Brain microvascular endothelial cell (primary cell): ENCODE results near the gene PSENEN.
A peak's percentile ranks its signal among the peaks of the same experiment; 100 is the strongest.

Experiments
- DNase-seq: peaks from one replicate; pipeline ENCODE4 v3.0.0-alpha.2; 2020
- H3K27ac ChIP-seq: fragments of 250-450 bp; sonication (Bioruptor Pico); 2 replicates; pipeline ENCODE4 v1.5.1; 2020; ENCODE audit warnings: mild to moderate bottlenecking, moderate library complexity
- H3K27me3 ChIP-seq: fragments of 250-450 bp; sonication (Bioruptor Pico); replicated peaks from 2 replicates; pipeline ENCODE4 v1.5.1; 2020; ENCODE audit warnings: mild to moderate bottlenecking
- H3K36me3 ChIP-seq: fragments of 250-450 bp; sonication (Bioruptor Pico); replicated peaks from 2 replicates; pipeline ENCODE4 v1.5.1; 2020; ENCODE audit warnings: mild to moderate bottlenecking
- H3K4me3 ChIP-seq: 2 replicates; pipeline ENCODE4 v1.5.1; 2011; ENCODE audit warnings: low read depth, mild to moderate bottlenecking, control low read depth, low read length, moderate library complexity
- CTCF ChIP-seq: IDR thresholded peaks from 2 replicates; pipeline ENCODE4 v1.5.1; 2011; ENCODE audit warnings: low read depth, mild to moderate bottlenecking, moderate library complexity, low read length, control low read depth, inconsistent platforms; ENCODE audit errors: missing control alignments
- in situ Hi-C: cut with HindIII; loops from 2 replicates; pipeline ENCODE4 v1.10.0; 2017; ENCODE audit warnings: low sequenced_read_pairs, low pct_ligation_motif_present

Gene PSENEN

GRCh38 chr19:35743640-35744429 is 1.6 kb upstream of the PSENEN start:
- no peak for DNase-seq
- in situ Hi-C loops: no loop called here
- no peak for TF ChIP-seq CTCF
- no peak overlapping the region for H3K4me3 ChIP-seq
- no peaks in the 10 kb centered on the region for H3K36me3 ChIP-seq
- H3K27ac ChIP-seq: no peak overlapping the region
- no peaks in the 10 kb centered on the region for H3K27me3 ChIP-seq

- in situ Hi-C loops: no loop called here
- H3K4me3 ChIP-seq: peak overlapping the region; percentile 84
- peak; percentile 97 for DNase-seq
- TF ChIP-seq CTCF: peak; percentile 68
- H3K27ac ChIP-seq: peak overlapping the region; percentile 96
- no peaks in the 10 kb centered on the region for H3K36me3 ChIP-seq
- no peaks in the 10 kb centered on the region for H3K27me3 ChIP-seq
Measured at GRCh38 chr19:35744430-35745327, 772 bp upstream of the PSENEN start.

GRCh38 chr19:35746087-35746462 is 624 bp downstream of the PSENEN start:
- Histone ChIP-seq H3K4me3 (peak overlapping the region; percentile 84), H3K36me3 (no peaks in the 10 kb centered on the region), H3K27me3 (no peaks in the 10 kb centered on the region), H3K27ac (peak overlapping the region; percentile 96)
- DNase-seq: no peak
- TF ChIP-seq CTCF: no peak
- in situ Hi-C loops: no loop called here

GRCh38 chr19:35746531-35746930 is 1.1 kb downstream of the PSENEN start:
- peak overlapping the region; percentile 84 for H3K4me3 ChIP-seq
- in situ Hi-C loops: no loop called here
- no peak for TF ChIP-seq CTCF
- no peak for DNase-seq
- H3K36me3 ChIP-seq: no peaks in the 10 kb centered on the region
- no peak overlapping the region for H3K27ac ChIP-seq
- H3K27me3 ChIP-seq: no peaks in the 10 kb centered on the region

- peak; percentile 99 for DNase-seq
- TF ChIP-seq CTCF: peak; percentile 14
- peak within 1 kb of the TSS; percentile 35 for H3K27ac ChIP-seq
- peak within 1 kb of the TSS; percentile 100 for H3K4me3 ChIP-seq
- H3K27me3 ChIP-seq: no peaks in the 10 kb centered on the region
- in situ Hi-C loops: no loop called here
- H3K36me3 ChIP-seq: peaks cover 14% of the 10 kb centered on the region
Measured at GRCh38 chr19:35748106-35749020, 2.9 kb downstream of the PSENEN start, which contains the start of gene LIN37. Gene LIN37, plus strand, starts transcription at chr19:35748576. Its CDS starts 149 bp downstream, at chr19:35748725.
